Measurements from ENCODE around the gene ARHGAP24. TPM values are rescaled to one million over a fixed set of nuclear protein-coding genes. Genes with fewer than 3 reads are reported as not detected.

Gene ARHGAP24
- polyA plus RNA-seq, 1 of the 3 experiments (the other 2 are of a cell fraction): 1.4 TPM

DNA sequence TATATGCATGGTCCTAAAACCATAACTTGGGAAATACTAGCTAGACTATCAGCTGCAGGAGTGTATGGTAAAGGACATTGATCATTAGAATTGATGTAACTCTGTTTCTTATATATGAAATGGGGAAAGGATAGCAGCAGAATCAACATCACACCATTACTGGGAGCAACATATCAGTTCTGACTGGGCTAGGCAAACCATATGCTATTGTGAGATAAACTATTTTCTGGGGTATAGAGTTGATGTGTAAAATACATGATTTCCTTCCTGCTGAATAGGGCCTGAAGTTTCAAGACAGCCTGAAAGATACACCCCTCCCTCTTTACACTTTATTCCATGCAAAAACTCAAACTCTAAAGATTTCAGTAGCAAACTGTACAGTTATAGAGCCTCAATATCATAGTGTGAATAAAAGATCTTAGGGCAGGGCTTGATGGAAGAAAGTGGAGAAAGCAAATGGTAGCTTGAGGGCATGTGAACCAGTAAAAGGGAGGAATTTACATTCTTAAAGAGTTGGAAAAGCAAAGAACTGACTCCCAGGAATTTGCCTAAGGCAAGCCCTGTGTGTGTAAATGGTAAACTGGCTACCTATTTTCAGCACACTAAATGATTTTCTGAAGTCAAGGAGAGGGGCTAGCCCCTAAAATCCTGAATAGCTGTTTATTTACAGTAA lies 480.8 kb downstream of the ARHGAP24 start:
- Histone ChIP-seq H3K4me1 (ENCODE audit: control insufficient read depth in 1 of 2, insufficient read depth in 2 of 2, low read depth in 1 of 2, low read length in 1 of 2) (peaks cover 0 to 2% of the 10 kb centered on the region in 2 experiments; a peak in 2 of 4 replicates), H3K36me3 (replicated peaks in 1 of 2; ENCODE audit: control insufficient read depth in 1 of 2, insufficient read depth in 2 of 2, low read length in 1 of 2) (no peaks in the 10 kb centered on the region), H3K4me2 (no peak overlapping the region), H4K20me1 (ENCODE audit: insufficient read depth) (no peaks in the 10 kb centered on the region), H3K79me2 (ENCODE audit: insufficient read depth) (no peaks in the 10 kb centered on the region), H3K9ac (no peak overlapping the region), H3K9me2 (no peaks in the 10 kb centered on the region), H2AFZ (ENCODE audit: low read depth) (no peak overlapping the region), H3K27ac (ENCODE audit: low read depth in 2 of 2, low read length in 1 of 2) (no peak overlapping the region), H3F3A (replicated peaks; ENCODE audit: insufficient read depth) (no peaks in the 10 kb centered on the region), H3K4me3 (ENCODE audit: low read depth in 2 of 2, low read length in 1 of 2) (no peak overlapping the region), H3K9me3 (no peaks in the 10 kb centered on the region), H3K27me3 (ENCODE audit: insufficient read depth) (no peaks in the 10 kb centered on the region)
- POLR2A ChIA-PET: interaction anchor here (0.6 kb wide), 1 partner anchor 77 kb away, joined by 3 read pairs; no protein-coding TSS in a partner anchor
- no peak for DNase-seq
- CTCF ChIA-PET: interaction anchor here (0.6 to 3.5 kb wide), 4 partner anchors 10 to 871 kb away, joined by 3 to 20 read pairs (median 9); no protein-coding TSS in a partner anchor
- TF ChIP-seq, protein P1, sequence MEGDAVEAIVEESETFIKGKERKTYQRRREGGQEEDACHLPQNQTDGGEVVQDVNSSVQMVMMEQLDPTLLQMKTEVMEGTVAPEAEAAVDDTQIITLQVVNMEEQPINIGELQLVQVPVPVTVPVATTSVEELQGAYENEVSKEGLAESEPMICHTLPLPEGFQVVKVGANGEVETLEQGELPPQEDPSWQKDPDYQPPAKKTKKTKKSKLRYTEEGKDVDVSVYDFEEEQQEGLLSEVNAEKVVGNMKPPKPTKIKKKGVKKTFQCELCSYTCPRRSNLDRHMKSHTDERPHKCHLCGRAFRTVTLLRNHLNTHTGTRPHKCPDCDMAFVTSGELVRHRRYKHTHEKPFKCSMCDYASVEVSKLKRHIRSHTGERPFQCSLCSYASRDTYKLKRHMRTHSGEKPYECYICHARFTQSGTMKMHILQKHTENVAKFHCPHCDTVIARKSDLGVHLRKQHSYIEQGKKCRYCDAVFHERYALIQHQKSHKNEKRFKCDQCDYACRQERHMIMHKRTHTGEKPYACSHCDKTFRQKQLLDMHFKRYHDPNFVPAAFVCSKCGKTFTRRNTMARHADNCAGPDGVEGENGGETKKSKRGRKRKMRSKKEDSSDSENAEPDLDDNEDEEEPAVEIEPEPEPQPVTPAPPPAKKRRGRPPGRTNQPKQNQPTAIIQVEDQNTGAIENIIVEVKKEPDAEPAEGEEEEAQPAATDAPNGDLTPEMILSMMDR (IDR thresholded peaks at IDR 0.05): no peak
- TF ChIP-seq, protein P2, sequence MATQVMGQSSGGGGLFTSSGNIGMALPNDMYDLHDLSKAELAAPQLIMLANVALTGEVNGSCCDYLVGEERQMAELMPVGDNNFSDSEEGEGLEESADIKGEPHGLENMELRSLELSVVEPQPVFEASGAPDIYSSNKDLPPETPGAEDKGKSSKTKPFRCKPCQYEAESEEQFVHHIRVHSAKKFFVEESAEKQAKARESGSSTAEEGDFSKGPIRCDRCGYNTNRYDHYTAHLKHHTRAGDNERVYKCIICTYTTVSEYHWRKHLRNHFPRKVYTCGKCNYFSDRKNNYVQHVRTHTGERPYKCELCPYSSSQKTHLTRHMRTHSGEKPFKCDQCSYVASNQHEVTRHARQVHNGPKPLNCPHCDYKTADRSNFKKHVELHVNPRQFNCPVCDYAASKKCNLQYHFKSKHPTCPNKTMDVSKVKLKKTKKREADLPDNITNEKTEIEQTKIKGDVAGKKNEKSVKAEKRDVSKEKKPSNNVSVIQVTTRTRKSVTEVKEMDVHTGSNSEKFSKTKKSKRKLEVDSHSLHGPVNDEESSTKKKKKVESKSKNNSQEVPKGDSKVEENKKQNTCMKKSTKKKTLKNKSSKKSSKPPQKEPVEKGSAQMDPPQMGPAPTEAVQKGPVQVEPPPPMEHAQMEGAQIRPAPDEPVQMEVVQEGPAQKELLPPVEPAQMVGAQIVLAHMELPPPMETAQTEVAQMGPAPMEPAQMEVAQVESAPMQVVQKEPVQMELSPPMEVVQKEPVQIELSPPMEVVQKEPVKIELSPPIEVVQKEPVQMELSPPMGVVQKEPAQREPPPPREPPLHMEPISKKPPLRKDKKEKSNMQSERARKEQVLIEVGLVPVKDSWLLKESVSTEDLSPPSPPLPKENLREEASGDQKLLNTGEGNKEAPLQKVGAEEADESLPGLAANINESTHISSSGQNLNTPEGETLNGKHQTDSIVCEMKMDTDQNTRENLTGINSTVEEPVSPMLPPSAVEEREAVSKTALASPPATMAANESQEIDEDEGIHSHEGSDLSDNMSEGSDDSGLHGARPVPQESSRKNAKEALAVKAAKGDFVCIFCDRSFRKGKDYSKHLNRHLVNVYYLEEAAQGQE (IDR thresholded peaks at IDR 0.05; ENCODE audit: low read depth, low read length): no peak
- TF ChIP-seq POLR2AphosphoS5 (IDR thresholded peaks at IDR 0.05; ENCODE audit: low read depth, low read length) (no peak), SMC3 (IDR thresholded peaks at IDR 0.05; ENCODE audit: low read depth, low read length) (no peak), MEF2A (IDR thresholded peaks at IDR 0.05; ENCODE audit: borderline replicate concordance, low read depth) (no peak), NFIC (IDR thresholded peaks at IDR 0.05; ENCODE audit: borderline replicate concordance) (no peak), EZH2phosphoT487 (IDR thresholded peaks at IDR 0.05; ENCODE audit: borderline replicate concordance, low read depth) (no peak), JUND (IDR thresholded peaks at IDR 0.05) (no peak), SIN3A (IDR thresholded peaks at IDR 0.05; ENCODE audit: borderline replicate concordance, low read depth, low read length) (no peak), TCF12 (IDR thresholded peaks at IDR 0.05) (no peak), EP300 (IDR thresholded peaks at IDR 0.05; ENCODE audit: borderline replicate concordance in 1 of 2, low read depth in 1 of 2, low read length in 1 of 2) (no peak), CHD2 (IDR thresholded peaks at IDR 0.05; ENCODE audit: low read length, partially characterized antibody) (no peak), ELF1 (IDR thresholded peaks at IDR 0.05) (no peak), RXRA (IDR thresholded peaks at IDR 0.05; ENCODE audit: borderline replicate concordance, low read depth) (no peak), GABPA (IDR thresholded peaks at IDR 0.05; ENCODE audit: low read depth) (no peak), FOXJ3 (CRISPR knock-in tag; IDR thresholded peaks at IDR 0.05) (no peak)
- TF ChIP-seq, protein P3, sequence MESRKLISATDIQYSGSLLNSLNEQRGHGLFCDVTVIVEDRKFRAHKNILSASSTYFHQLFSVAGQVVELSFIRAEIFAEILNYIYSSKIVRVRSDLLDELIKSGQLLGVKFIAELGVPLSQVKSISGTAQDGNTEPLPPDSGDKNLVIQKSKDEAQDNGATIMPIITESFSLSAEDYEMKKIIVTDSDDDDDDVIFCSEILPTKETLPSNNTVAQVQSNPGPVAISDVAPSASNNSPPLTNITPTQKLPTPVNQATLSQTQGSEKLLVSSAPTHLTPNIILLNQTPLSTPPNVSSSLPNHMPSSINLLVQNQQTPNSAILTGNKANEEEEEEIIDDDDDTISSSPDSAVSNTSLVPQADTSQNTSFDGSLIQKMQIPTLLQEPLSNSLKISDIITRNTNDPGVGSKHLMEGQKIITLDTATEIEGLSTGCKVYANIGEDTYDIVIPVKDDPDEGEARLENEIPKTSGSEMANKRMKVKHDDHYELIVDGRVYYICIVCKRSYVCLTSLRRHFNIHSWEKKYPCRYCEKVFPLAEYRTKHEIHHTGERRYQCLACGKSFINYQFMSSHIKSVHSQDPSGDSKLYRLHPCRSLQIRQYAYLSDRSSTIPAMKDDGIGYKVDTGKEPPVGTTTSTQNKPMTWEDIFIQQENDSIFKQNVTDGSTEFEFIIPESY (IDR thresholded peaks at IDR 0.05; ENCODE audit: borderline replicate concordance, low read depth): no peak
- TF ChIP-seq, protein P4, sequence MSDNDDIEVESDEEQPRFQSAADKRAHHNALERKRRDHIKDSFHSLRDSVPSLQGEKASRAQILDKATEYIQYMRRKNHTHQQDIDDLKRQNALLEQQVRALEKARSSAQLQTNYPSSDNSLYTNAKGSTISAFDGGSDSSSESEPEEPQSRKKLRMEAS (IDR thresholded peaks at IDR 0.05; ENCODE audit: low read depth): no peak
- TF ChIP-seq, protein P5, sequence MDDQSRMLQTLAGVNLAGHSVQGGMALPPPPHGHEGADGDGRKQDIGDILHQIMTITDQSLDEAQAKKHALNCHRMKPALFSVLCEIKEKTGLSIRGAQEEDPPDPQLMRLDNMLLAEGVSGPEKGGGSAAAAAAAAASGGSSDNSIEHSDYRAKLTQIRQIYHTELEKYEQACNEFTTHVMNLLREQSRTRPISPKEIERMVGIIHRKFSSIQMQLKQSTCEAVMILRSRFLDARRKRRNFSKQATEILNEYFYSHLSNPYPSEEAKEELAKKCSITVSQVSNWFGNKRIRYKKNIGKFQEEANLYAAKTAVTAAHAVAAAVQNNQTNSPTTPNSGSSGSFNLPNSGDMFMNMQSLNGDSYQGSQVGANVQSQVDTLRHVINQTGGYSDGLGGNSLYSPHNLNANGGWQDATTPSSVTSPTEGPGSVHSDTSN (IDR thresholded peaks at IDR 0.05): no peak

Data from SK-N-SH (cell line).